HL-60/S4 (cell line): ENCODE results near the gene ZSCAN10.

Experiments used
- in situ Hi-C: fragments of 300-500 bp; cut with MboI; formaldehyde crosslinking; loops from 2 replicates; pipeline ENCODE4 v1.14.3; 2022; ENCODE audit warnings: low sequenced_read_pairs

Gene ZSCAN10

DNA sequence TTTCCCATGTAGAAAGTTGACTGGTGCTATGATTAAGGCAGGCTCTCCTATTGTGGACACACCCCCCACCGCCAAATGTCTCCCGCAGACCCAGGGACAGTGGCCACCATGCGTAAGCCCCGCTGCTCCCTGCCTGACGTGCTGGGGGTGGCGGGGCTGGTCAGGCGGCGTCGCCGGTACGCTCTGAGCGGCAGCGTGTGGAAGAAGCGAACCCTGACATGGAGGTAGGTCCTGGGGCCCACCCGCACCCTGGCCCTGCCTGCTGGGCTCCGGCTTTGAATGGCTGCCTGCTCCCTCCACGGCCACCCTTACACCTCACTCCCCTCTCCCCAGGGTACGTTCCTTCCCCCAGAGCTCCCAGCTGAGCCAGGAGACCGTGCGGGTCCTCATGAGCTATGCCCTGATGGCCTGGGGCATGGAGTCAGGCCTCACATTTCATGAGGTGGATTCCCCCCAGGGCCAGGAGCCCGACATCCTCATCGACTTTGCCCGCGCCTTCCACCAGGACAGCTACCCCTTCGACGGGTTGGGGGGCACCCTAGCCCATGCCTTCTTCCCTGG lies 49.1 kb downstream of the ZSCAN10 start:
- in situ Hi-C loops: no loop called here

GRCh38 chr16:3047387-3047720 lies 51.7 kb downstream of the ZSCAN10 start:
- in situ Hi-C loops: no loop called here

- in situ Hi-C loops: no loop called here
Observed at GRCh38 chr16:3046641-3047386, 52.3 kb downstream of the ZSCAN10 start.

DNA sequence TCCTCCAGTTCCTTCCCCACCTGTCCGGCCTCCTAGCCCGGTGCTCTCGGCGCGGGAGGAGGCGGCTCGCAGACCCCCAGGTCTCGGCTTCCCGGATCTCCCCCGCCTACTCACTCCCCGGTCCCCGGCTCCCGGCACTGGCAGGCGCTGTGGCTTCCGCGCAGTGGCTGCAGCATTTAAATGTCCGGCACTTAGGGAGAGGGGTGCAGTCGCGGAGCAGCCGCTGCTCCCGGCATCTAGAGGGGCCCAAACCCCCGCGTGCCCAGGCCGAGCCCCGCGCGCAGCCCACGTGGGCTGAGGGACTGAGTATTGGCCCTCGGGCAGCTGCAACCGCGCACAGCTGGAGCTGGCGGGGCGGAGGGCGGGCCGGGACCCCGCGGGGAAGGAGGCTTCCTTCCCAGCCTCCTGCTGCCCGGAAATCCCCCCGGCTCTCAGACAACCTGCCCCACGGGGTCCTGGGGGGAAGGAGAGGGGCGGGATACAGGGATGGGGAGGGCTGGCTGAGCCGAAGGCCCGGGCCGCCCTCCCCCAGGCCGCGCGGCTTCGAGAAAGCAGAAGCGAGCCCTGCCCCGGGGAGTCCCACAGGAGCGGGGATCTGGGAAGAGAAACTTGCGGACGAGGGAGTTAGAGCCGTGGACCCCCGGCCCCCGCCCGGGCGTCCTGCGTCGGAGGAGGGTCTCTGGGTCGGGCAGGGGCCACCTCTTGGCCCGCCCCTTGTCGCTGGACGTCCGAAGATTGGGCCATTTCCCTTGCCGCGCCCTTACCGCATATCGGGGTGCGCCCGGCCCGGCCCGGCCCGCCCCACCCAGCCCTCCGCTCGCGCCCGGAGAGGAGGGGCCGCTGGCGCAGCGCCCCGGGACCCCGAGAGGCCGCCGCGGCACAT lies 53.1 kb downstream of the ZSCAN10 start, which contains the start of gene MMP25:
Gene MMP25 (plus strand): TSS at position 804 of the 883 bp plus-strand sequence. CDS start 357 bp downstream, outside the sequence.
- in situ Hi-C loops: no loop called here

GRCh38 chr16:3044708-3045107 lies 54.4 kb downstream of the ZSCAN10 start:
- in situ Hi-C loops: no loop called here

GRCh38 chr16:3042376-3042775 lies 56.7 kb downstream of the ZSCAN10 start:
- in situ Hi-C loops: no loop called here

DNA sequence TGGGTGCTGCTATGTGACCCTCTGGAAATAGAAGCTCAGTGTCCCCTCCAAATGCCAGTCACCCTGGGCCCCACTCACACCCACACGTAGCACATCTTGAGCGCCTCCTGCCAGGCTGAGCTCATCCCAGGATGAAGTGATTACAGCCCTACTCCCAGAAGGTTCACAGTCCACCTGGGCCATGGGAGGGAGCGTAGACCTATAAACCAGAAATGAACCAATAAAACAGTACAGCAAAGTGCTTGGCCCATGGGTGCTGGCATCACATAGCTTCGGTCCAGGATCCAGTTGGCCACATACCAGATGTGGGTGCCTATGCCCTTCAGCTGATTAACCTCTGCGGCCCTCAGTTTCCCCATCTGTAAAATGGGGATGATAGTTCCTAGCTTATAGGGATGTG lies 60.2 kb downstream of the ZSCAN10 start:
- in situ Hi-C loops: no loop called here
